H1 (cell line): Measurements from ENCODE around the gene DYRK1A.

Experiments used
- ASH2L ChIP-seq: fragments of 200-600, 300-600 bp; sonication (generic); IDR thresholded peaks from one replicate; pipeline ENCODE4 v1.7.1; 2017; ENCODE audit warnings: low read length
- CEBPB ChIP-seq: IDR thresholded peaks from 2 replicates; pipeline ENCODE4 v1.6.1; 2012; ENCODE audit warnings: low read depth, low read length
- EZH2 ChIP-seq: fragments of 200-600 bp; sonication (generic); IDR thresholded peaks from 2 replicates; pipeline ENCODE4 v1.7.1; 2012; ENCODE audit warnings: low read depth, mild to moderate bottlenecking, moderate library complexity, low read length, inconsistent platforms; ENCODE audit not compliant: severe bottlenecking
- POLR2AphosphoS5 ChIP-seq: IDR thresholded peaks from 2 replicates; pipeline ENCODE4 v1.6.1; 2011; ENCODE audit warnings: low read depth, low read length
- TF ChIP-seq, protein P1 (sequence below): IDR thresholded peaks from 2 replicates; pipeline ENCODE4 v1.6.1; 2012; ENCODE audit warnings: inconsistent platforms

DNA sequence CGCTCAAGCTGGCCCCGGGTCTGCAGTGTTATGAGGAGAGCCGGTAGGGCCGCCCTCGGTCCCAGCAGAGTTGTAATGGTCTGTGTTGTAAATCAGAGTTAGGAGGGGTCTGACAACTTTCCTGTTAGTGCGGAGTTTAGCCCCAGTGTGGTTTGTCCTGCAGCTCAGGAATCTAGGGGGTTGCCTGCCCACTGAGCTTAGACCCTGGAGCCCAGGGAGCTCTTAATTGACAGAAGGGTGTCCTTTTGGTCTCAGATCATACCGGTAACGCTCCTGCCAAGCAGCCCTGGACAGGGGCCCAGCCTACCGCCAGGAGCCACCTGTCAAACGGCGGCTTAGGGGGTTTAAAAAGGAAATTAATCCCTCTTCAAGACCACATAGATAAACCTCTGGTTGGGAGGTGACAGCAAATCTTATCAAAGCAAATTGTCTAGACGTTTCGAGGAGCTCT is 164.4 kb downstream of the DYRK1A start:
- TF ChIP-seq POLR2AphosphoS5 = no peak
- no peak for TF ChIP-seq ASH2L
- TF ChIP-seq, protein P1, sequence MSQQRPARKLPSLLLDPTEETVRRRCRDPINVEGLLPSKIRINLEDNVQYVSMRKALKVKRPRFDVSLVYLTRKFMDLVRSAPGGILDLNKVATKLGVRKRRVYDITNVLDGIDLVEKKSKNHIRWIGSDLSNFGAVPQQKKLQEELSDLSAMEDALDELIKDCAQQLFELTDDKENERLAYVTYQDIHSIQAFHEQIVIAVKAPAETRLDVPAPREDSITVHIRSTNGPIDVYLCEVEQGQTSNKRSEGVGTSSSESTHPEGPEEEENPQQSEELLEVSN = no peak
- no peak for TF ChIP-seq CEBPB
- no peak for TF ChIP-seq EZH2
